Large intestine (tissue), 3 donors: ENCODE measurements around the gene SCGB1C1. TPM values are rescaled to one million over a fixed set of nuclear protein-coding genes. Genes with fewer than 3 reads are reported as not detected.
A peak's percentile ranks its signal among the peaks of the same experiment; 100 is the strongest.
"Not testable (repeated sequence)": the region's sequence is repeated elsewhere in the genome, so short reads cannot be mapped to it uniquely, and the experiment has no call there.

Experiments
- DNase-seq, 2 donors: peaks; one replicate each; pipeline versions ENCODE4 v3.0.0 to v3.0.0-alpha.2; 2013
- H3K27ac ChIP-seq: one replicate; pipeline ENCODE4 v1.5.1; 2013; ENCODE audit warnings: low read length
- H3K27me3 ChIP-seq: 2 replicates; pipeline ENCODE4 v1.6.1; 2013; ENCODE audit warnings: low read length; ENCODE audit not compliant: control insufficient read depth, insufficient read depth
- H3K36me3 ChIP-seq: 2 replicates; pipeline ENCODE4 v1.6.1; 2013; ENCODE audit warnings: low read length; ENCODE audit not compliant: control insufficient read depth, insufficient read depth
- H3K4me1 ChIP-seq: one replicate; pipeline ENCODE4 v1.6.1; 2013; ENCODE audit warnings: low read length; ENCODE audit not compliant: control insufficient read depth, insufficient read depth
- H3K4me3 ChIP-seq: one replicate; pipeline ENCODE4 v1.5.1; 2013; ENCODE audit warnings: low read length
- H3K9me3 ChIP-seq: one replicate; pipeline ENCODE4 v1.6.1; 2013; ENCODE audit warnings: mild to moderate bottlenecking, low read depth, low read length, moderate library complexity; ENCODE audit not compliant: control insufficient read depth
- WGBS: methylation state at CpG from one replicate; pipeline ENCODE4 v1.1.5; 2013; ENCODE audit warnings: low lambda C conversion rate; ENCODE audit not compliant: insufficient coverage; 5-methylcytosine and 5-hydroxymethylcytosine counted together
- polyA plus RNA-seq: library from polyadenylated mRNA; unstranded; fragments of 120-200 nt; gene quantifications from one replicate; pipeline ENCODE4 v1.2.1, GENCODE V29; 2013

SCGB1C1 gene
- polyA plus RNA-seq, 1 donor: not detected

- no peaks in the 10 kb centered on the region for H3K27me3 ChIP-seq
- DNase-seq: no peak
- no peak overlapping the region for H3K4me3 ChIP-seq
- H3K27ac ChIP-seq: no peak overlapping the region
- no peaks in the 10 kb centered on the region for H3K4me1 ChIP-seq
- H3K9me3 ChIP-seq: peaks cover 2% of the 10 kb centered on the region
- H3K36me3 ChIP-seq: peaks cover 26% of the 10 kb centered on the region
- 83% methylated on average over 1 of the region's 20 CpGs for WGBS
Measured at GRCh38 chr11:232783-233565, 40.1 kb downstream of the SCGB1C1 start.

GRCh38 chr11:235180-235579 lies 42.3 kb downstream of the SCGB1C1 start:
- Histone ChIP-seq H3K4me1 (no peaks in the 10 kb centered on the region), H3K27ac (peak overlapping the region; percentile 96), H3K36me3 (peaks cover 23% of the 10 kb centered on the region), H3K4me3 (peak overlapping the region; percentile 92), H3K9me3 (peaks cover 2% of the 10 kb centered on the region), H3K27me3 (no peaks in the 10 kb centered on the region)
- no peak for DNase-seq
- WGBS: no CpG with 5 or more reads among the region's 8 CpGs

GRCh38 chr11:235609-235996 lies 42.7 kb downstream of the SCGB1C1 start:
- WGBS: 4% methylated on average over 5 of the region's 13 CpGs
- DNase-seq: peak; percentile 39 to 78

GRCh38 chr11:235997-236773 lies 43.3 kb downstream of the SCGB1C1 start, which contains the start of gene SIRT3:
TSS of gene SIRT3 (minus strand) at chr11:236342. CDS start at chr11:236328, 14 bp downstream.
- WGBS: no CpG with 5 or more reads among the region's 70 CpGs
- H3K9me3 ChIP-seq: peaks cover 2% of the 10 kb centered on the region

More at GRCh38 chr11:235609-235996, 42.7 kb downstream of the SCGB1C1 start:
- peaks cover 19% of the 10 kb centered on the region for H3K36me3 ChIP-seq
- H3K4me3 ChIP-seq: peak overlapping the region; percentile 92
- no peaks in the 10 kb centered on the region for H3K4me1 ChIP-seq
- no peaks in the 10 kb centered on the region for H3K27me3 ChIP-seq
- peaks cover 2% of the 10 kb centered on the region for H3K9me3 ChIP-seq
- H3K27ac ChIP-seq: peak overlapping the region; percentile 96

GRCh38 chr11:236774-237767 lies 44.2 kb downstream of the SCGB1C1 start, which contains the start of gene PSMD13:
TSS of gene PSMD13 (plus strand) at chr11:236976. CDS start at chr11:237050, 74 bp downstream.
- no peaks in the 10 kb centered on the region for H3K4me1 ChIP-seq
- no CpG with 5 or more reads among the region's 62 CpGs for WGBS
- DNase-seq: peak; percentile 81 to 83
- no peaks in the 10 kb centered on the region for H3K27me3 ChIP-seq
- H3K9me3 ChIP-seq: peaks cover 2% of the 10 kb centered on the region
- H3K27ac ChIP-seq: peak within 1 kb of the TSS; percentile 96
- H3K4me3 ChIP-seq: peak within 1 kb of the TSS; percentile 99
- peaks cover 21% of the 10 kb centered on the region for H3K36me3 ChIP-seq

More at GRCh38 chr11:235997-236773, 43.3 kb downstream of the SCGB1C1 start, which contains the start of gene SIRT3:
- Histone ChIP-seq H3K36me3 (peaks cover 17% of the 10 kb centered on the region), H3K4me3 (peak within 1 kb of the TSS; percentile 99), H3K27ac (peak within 1 kb of the TSS; percentile 96), H3K27me3 (no peaks in the 10 kb centered on the region), H3K4me1 (no peaks in the 10 kb centered on the region)
- DNase-seq: peak; percentile 85 to 89

- not testable (repeated sequence) for DNase-seq, H3K27ac ChIP-seq, H3K4me3 ChIP-seq, H3K27me3 ChIP-seq, H3K9me3 ChIP-seq, H3K4me1 ChIP-seq
- WGBS: no CpG with 5 or more reads among the region's 7 CpGs
- peaks cover 19% of the 10 kb centered on the region for H3K36me3 ChIP-seq
Measured at GRCh38 chr11:238346-238745, 45.5 kb downstream of the SCGB1C1 start.

- WGBS: 71% methylated on average over 1 of the region's 1 CpG
- no peak for DNase-seq
- Histone ChIP-seq H3K4me3 (no peak overlapping the region), H3K4me1 (no peaks in the 10 kb centered on the region), H3K27ac (no peak overlapping the region), H3K36me3 (peaks cover 35% of the 10 kb centered on the region), H3K27me3 (no peaks in the 10 kb centered on the region), H3K9me3 (peaks cover 2% of the 10 kb centered on the region)
Measured at GRCh38 chr11:240315-240714, 47.4 kb downstream of the SCGB1C1 start.

- no peaks in the 10 kb centered on the region for H3K27me3 ChIP-seq
- no peak overlapping the region for H3K4me3 ChIP-seq
- no peaks in the 10 kb centered on the region for H3K4me1 ChIP-seq
- WGBS: 100% methylated on average over 1 of the region's 5 CpGs
- H3K36me3 ChIP-seq: peaks cover 47% of the 10 kb centered on the region
- DNase-seq: no peak
- H3K9me3 ChIP-seq: no peaks in the 10 kb centered on the region
- no peak overlapping the region for H3K27ac ChIP-seq
Measured at GRCh38 chr11:241634-242033, 48.8 kb downstream of the SCGB1C1 start.
